ENCODE measurements around the gene NTSR1. TPM values are rescaled to one million over a fixed set of nuclear protein-coding genes. Genes with fewer than 3 reads are reported as not detected.

The NTSR1 gene
- total RNA-seq, 1 donor from 2014 or later, result 0.08 TPM

DNA sequence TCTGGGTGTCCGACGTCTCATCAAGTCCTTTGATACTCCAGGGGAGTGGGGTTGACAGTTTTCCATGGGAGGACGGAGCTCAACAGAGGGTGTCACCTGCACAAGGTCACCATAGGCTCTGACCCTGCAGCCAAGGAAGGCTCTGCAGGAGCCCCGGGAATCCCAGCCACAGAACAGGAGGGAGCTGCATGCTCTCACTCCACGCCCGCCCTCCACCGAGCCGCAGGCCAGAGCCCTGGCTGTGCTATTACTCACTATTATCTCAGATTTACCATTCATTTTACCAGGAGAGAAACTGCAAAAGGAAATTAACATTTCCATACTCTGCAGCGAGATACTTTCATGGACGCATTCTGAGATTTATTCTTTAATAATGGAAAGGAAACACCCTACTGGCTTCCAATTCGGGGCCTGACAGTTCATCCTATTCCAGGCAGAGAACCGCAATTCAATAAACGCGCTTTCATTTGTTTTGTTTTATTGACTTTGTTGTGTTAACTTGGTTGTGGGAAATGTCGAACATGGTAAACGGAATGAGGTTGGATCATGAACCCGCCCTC, 18.3 kb upstream of the NTSR1 start:
- H3K4me3 ChIP-seq (ENCODE audit: low read depth, low read length), result no peak overlapping the region
- H3K36me3 ChIP-seq (ENCODE audit: control insufficient read depth, insufficient read depth, low read length), result no peaks in the 10 kb centered on the region
- no peak for DNase-seq (ENCODE audit: low read depth)
- TF ChIP-seq, protein P1, sequence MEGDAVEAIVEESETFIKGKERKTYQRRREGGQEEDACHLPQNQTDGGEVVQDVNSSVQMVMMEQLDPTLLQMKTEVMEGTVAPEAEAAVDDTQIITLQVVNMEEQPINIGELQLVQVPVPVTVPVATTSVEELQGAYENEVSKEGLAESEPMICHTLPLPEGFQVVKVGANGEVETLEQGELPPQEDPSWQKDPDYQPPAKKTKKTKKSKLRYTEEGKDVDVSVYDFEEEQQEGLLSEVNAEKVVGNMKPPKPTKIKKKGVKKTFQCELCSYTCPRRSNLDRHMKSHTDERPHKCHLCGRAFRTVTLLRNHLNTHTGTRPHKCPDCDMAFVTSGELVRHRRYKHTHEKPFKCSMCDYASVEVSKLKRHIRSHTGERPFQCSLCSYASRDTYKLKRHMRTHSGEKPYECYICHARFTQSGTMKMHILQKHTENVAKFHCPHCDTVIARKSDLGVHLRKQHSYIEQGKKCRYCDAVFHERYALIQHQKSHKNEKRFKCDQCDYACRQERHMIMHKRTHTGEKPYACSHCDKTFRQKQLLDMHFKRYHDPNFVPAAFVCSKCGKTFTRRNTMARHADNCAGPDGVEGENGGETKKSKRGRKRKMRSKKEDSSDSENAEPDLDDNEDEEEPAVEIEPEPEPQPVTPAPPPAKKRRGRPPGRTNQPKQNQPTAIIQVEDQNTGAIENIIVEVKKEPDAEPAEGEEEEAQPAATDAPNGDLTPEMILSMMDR (IDR thresholded peaks at IDR 0.05; ENCODE audit: insufficient read depth, low read length, poor library complexity, severe bottlenecking), result no peak
- H3K27me3 ChIP-seq (ENCODE audit: control insufficient read depth, insufficient read depth, low read length), result peaks cover 41% of the 10 kb centered on the region

DNA sequence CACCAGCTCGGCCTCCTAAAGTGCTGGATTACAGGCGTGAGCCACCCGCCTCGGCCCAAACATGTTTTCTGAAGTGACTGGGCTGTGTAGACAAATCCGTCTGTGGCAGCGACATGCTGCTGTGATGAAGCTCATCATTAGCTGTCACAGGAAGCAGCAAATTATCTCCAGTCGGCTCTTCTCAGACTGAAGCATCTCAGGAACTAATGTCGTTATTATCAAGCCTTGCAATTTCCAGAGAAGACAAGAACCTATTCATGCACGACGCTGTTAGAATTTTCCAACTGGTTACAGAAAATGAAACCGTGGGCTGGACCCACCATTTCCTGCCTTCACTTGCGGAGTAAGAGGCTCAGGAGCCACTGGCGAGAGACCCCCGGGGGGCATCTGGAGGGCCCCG, 17.1 kb upstream of the NTSR1 start:
- no peak overlapping the region for H3K4me3 ChIP-seq (ENCODE audit: low read depth, low read length)
- H3K27me3 ChIP-seq (ENCODE audit: control insufficient read depth, insufficient read depth, low read length), result peaks cover 41% of the 10 kb centered on the region
- TF ChIP-seq, protein P1 (IDR thresholded peaks at IDR 0.05; ENCODE audit: insufficient read depth, low read length, poor library complexity, severe bottlenecking), result no peak
- H3K36me3 ChIP-seq (ENCODE audit: control insufficient read depth, insufficient read depth, low read length), result no peaks in the 10 kb centered on the region
- DNase-seq (ENCODE audit: low read depth), result no peak

GRCh38 chr20:62692176-62692575, 16.5 kb upstream of the NTSR1 start:
- TF ChIP-seq, protein P1 (IDR thresholded peaks at IDR 0.05; ENCODE audit: insufficient read depth, low read length, poor library complexity, severe bottlenecking), result no peak
- DNase-seq (ENCODE audit: low read depth), result no peak
- peaks cover 41% of the 10 kb centered on the region for H3K27me3 ChIP-seq (ENCODE audit: control insufficient read depth, insufficient read depth, low read length)
- no peaks in the 10 kb centered on the region for H3K36me3 ChIP-seq (ENCODE audit: control insufficient read depth, insufficient read depth, low read length)
- no peak overlapping the region for H3K4me3 ChIP-seq (ENCODE audit: low read depth, low read length)

- H3K36me3 ChIP-seq (ENCODE audit: control insufficient read depth, insufficient read depth, low read length), result no peaks in the 10 kb centered on the region
- no peak overlapping the region for H3K4me3 ChIP-seq (ENCODE audit: low read depth, low read length)
- peaks cover 37% of the 10 kb centered on the region for H3K27me3 ChIP-seq (ENCODE audit: control insufficient read depth, insufficient read depth, low read length)
- TF ChIP-seq, protein P1 (IDR thresholded peaks at IDR 0.05; ENCODE audit: insufficient read depth, low read length, poor library complexity, severe bottlenecking), result no peak
- DNase-seq (ENCODE audit: low read depth), result no peak
Observed at GRCh38 chr20:62692801-62693523, 15.7 kb upstream of the NTSR1 start.

GRCh38 chr20:62693524-62693922, 15.1 kb upstream of the NTSR1 start:
- TF ChIP-seq, protein P1 (IDR thresholded peaks at IDR 0.05; ENCODE audit: insufficient read depth, low read length, poor library complexity, severe bottlenecking), result no peak
- no peak for DNase-seq (ENCODE audit: low read depth)
- H3K27me3 ChIP-seq (ENCODE audit: control insufficient read depth, insufficient read depth, low read length), result peaks cover 37% of the 10 kb centered on the region
- H3K36me3 ChIP-seq (ENCODE audit: control insufficient read depth, insufficient read depth, low read length), result no peaks in the 10 kb centered on the region
- no peak overlapping the region for H3K4me3 ChIP-seq (ENCODE audit: low read depth, low read length)

Measured in kidney epithelial cell (primary cell).